Esophagus muscularis mucosa (tissue), 4 donors: ENCODE results near the gene CD79A. TPM values are rescaled to one million over a fixed set of nuclear protein-coding genes. Genes with fewer than 3 reads are reported as not detected.

Experiments
- DNase-seq: peaks from one replicate; pipeline ENCODE4 v3.0.0-alpha.2; 2017; ENCODE audit errors: extremely low spot score
- H3K27ac ChIP-seq, 4 donors: fragments of 200-600 bp; sonication (generic); replicated peaks in 1 of 4; 1 replicate in 3 of 4; 2 replicates in 1 of 4; pipeline ENCODE4 v1.5.1; 2016 to 2019; ENCODE audit warnings: mild to moderate bottlenecking in 1 of 4
- H3K27me3 ChIP-seq, 4 donors: fragments of 200-600 bp; sonication (generic); one replicate each; pipeline versions ENCODE4 v1.5.1 to v1.6.0; 2016 to 2019
- H3K36me3 ChIP-seq, 4 donors: fragments of 200-600 bp; sonication (generic); one replicate each; pipeline ENCODE4 v1.5.1; 2016 to 2019
- H3K4me1 ChIP-seq, 4 donors: fragments of 200-600 bp; sonication (generic); one replicate each; pipeline ENCODE4 v1.5.1; 2016 to 2019
- H3K4me3 ChIP-seq, 4 donors: fragments of 200-600 bp; sonication (generic); 1 replicate in 2 of 4; 2 replicates in 2 of 4; pipeline ENCODE4 v1.5.1; 2016 to 2019; ENCODE audit warnings: mild to moderate bottlenecking in 4 of 4, moderate library complexity in 1 of 4
- H3K9me3 ChIP-seq, 4 donors: fragments of 200-600 bp; sonication (generic); 1 replicate in 3 of 4; 2 replicates in 1 of 4; pipeline ENCODE4 v1.5.1; 2016 to 2019
- CTCF ChIP-seq, 3 experiments: fragments of 200-600 bp in 2 of 3; fragments of 450-650 bp in 1 of 3; sonication (generic) in 2 of 3; IDR thresholded peaks; one replicate each; pipeline ENCODE4 v1.5.1; 2017 to 2019; ENCODE audit warnings: antibody characterized with exemption in 3 of 3, mild to moderate bottlenecking in 2 of 3, moderate library complexity in 1 of 3
- EP300 ChIP-seq: sonication (generic); formaldehyde crosslinking; IDR thresholded peaks from one replicate; pipeline ENCODE4 v1.6.1; 2017; ENCODE audit warnings: antibody characterized with exemption
- POLR2A ChIP-seq: fragments of 450-650 bp; IDR thresholded peaks from one replicate; pipeline ENCODE4 v1.6.1; 2017; ENCODE audit warnings: antibody characterized with exemption, moderate library complexity, mild to moderate bottlenecking, low read depth
- POLR2AphosphoS5 ChIP-seq, 2 donors: sonication (generic); formaldehyde crosslinking; IDR thresholded peaks; one replicate each; pipeline ENCODE4 v1.6.1; 2017; ENCODE audit warnings: antibody characterized with exemption in 2 of 2
- WGBS: methylation state at CpG from one replicate; pipeline ENCODE4 v1.1.5; 2018; 5-methylcytosine and 5-hydroxymethylcytosine counted together
- intact Hi-C: fragments of 100-400 bp; cut with DNase I; formaldehyde crosslinking; loops from one replicate; pipeline ENCODE4 v1.15.1; 2023
- total RNA-seq, 4 donors: library from RNA; depleted of rRNA; stranded (reverse); fragments of >200 nt; gene quantifications; one replicate each; pipeline versions ENCODE4 v1.1.0 to v1.2.1, GENCODE V29; 2016

CD79A gene
- total RNA-seq, 4 donors from 2014 or later: 0.71 to 2.2 TPM; not detected in 2

- no peak for DNase-seq
- no peaks in the 10 kb centered on the region for H3K9me3 ChIP-seq
- H3K4me1 ChIP-seq: peaks cover 9 to 14% (median 10%) of the 10 kb centered on the region in 4 donors
- H3K27me3 ChIP-seq: no peaks in the 10 kb centered on the region
- H3K4me3 ChIP-seq: no peak overlapping the region
- H3K36me3 ChIP-seq: no peaks in the 10 kb centered on the region
- TF ChIP-seq POLR2A: no peak
- no peak for TF ChIP-seq CTCF (IDR thresholded peaks at IDR 0.05)
- TF ChIP-seq EP300: no peak
- no peak for TF ChIP-seq POLR2AphosphoS5 (IDR thresholded peaks at IDR 0.05)
- intact Hi-C loops: no loop called here
- 66% methylated on average over 16 of the region's 17 CpGs for whole genome bisulfite sequencing
- no peak overlapping the region for H3K27ac ChIP-seq
Observed at GRCh38 chr19:41877916-41878905, 1.1 kb downstream of the CD79A start.

GRCh38 chr19:41879080-41879479 lies 2.0 kb downstream of the CD79A start:
- no peak overlapping the region for H3K27ac ChIP-seq
- TF ChIP-seq CTCF (IDR thresholded peaks at IDR 0.05) (no peak), EP300 (no peak), POLR2AphosphoS5 (IDR thresholded peaks at IDR 0.05) (no peak), POLR2A (no peak)
- DNase-seq: no peak
- no peak overlapping the region for H3K4me3 ChIP-seq
- H3K4me1 ChIP-seq: peaks cover 6 to 18% (median 15%) of the 10 kb centered on the region in 4 donors
- intact Hi-C loops: no loop called here
- no peaks in the 10 kb centered on the region for H3K9me3 ChIP-seq
- H3K27me3 ChIP-seq: no peaks in the 10 kb centered on the region
- WGBS: 85% methylated on average over 16 of the region's 21 CpGs
- H3K36me3 ChIP-seq: no peaks in the 10 kb centered on the region

- 83% methylated on average over 4 of the region's 7 CpGs for WGBS
- DNase-seq: no peak
- TF ChIP-seq CTCF (IDR thresholded peaks at IDR 0.05) (no peak), POLR2AphosphoS5 (IDR thresholded peaks at IDR 0.05) (no peak), POLR2A (no peak), EP300 (no peak)
- Histone ChIP-seq H3K36me3 (no peaks in the 10 kb centered on the region), H3K27ac (no peak overlapping the region), H3K4me3 (no peak overlapping the region), H3K9me3 (no peaks in the 10 kb centered on the region), H3K27me3 (no peaks in the 10 kb centered on the region), H3K4me1 (peaks cover 9 to 23% (median 20%) of the 10 kb centered on the region in 4 donors)
- intact Hi-C loops: no loop called here
Observed at GRCh38 chr19:41879670-41880328, 2.7 kb downstream of the CD79A start.

GRCh38 chr19:41880329-41880708 lies 3.2 kb downstream of the CD79A start:
- no peak for TF ChIP-seq EP300
- no peaks in the 10 kb centered on the region for H3K27me3 ChIP-seq
- no peak overlapping the region for H3K4me3 ChIP-seq
- no peak for DNase-seq
- intact Hi-C loops: no loop called here
- H3K4me1 ChIP-seq: peaks cover 13 to 28% (median 25%) of the 10 kb centered on the region in 4 donors
- H3K36me3 ChIP-seq: no peaks in the 10 kb centered on the region
- H3K27ac ChIP-seq: no peak overlapping the region
- no peaks in the 10 kb centered on the region for H3K9me3 ChIP-seq
- WGBS: 74% methylated on average over 5 of the region's 5 CpGs
